Peyer's patch (tissue), 4 donors: ENCODE measurements around the gene NCK2.

ENCODE experiments used
- POLR2A ChIP-seq, 2 donors: fragments of 450-650 bp; IDR thresholded peaks; one replicate each; pipeline ENCODE4 v1.5.1; 2017; ENCODE audit warnings: antibody characterized with exemption in 2 of 2, mild to moderate bottlenecking in 2 of 2, moderate library complexity in 2 of 2
- TF ChIP-seq, protein P1 (sequence below), 6 experiments: fragments of 450-650 bp in 4 of 6; fragments of 200-600 bp in 2 of 6; sonication (generic) in 1 of 6; IDR thresholded peaks; one replicate each; pipeline ENCODE4 v1.5.1; 2017 to 2019; ENCODE audit warnings: antibody characterized with exemption in 6 of 6, mild to moderate bottlenecking in 3 of 6, moderate library complexity in 1 of 6

DNA sequence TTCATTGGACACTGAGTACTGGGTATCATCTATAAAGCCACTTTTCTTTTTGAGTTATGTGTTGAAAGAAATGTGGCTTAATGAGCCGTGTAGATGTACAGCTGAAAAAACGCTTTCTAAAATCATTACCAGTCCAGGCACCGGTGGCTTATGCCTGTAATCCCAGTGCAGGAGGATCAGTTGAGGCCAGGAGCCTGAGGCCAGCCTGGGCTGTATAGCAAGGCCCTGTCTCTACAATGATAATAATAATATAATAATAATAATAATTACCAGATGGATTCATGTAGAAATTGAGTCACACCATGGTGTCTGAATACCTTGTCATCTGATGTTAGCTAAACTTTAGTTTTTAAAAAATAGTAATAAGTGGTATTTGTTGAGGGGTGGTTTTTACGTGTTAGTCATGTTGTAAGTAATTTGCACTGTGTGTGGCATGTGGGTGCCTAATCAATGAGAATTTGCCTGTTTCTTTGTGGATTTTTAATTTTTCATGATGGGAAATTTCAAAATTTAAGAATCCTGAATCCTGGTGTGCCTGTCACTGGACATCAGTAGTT is 30.1 kb downstream of the NCK2 start:
- TF ChIP-seq, protein P1, sequence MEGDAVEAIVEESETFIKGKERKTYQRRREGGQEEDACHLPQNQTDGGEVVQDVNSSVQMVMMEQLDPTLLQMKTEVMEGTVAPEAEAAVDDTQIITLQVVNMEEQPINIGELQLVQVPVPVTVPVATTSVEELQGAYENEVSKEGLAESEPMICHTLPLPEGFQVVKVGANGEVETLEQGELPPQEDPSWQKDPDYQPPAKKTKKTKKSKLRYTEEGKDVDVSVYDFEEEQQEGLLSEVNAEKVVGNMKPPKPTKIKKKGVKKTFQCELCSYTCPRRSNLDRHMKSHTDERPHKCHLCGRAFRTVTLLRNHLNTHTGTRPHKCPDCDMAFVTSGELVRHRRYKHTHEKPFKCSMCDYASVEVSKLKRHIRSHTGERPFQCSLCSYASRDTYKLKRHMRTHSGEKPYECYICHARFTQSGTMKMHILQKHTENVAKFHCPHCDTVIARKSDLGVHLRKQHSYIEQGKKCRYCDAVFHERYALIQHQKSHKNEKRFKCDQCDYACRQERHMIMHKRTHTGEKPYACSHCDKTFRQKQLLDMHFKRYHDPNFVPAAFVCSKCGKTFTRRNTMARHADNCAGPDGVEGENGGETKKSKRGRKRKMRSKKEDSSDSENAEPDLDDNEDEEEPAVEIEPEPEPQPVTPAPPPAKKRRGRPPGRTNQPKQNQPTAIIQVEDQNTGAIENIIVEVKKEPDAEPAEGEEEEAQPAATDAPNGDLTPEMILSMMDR (IDR thresholded peaks at IDR 0.05) = no peak
- no peak for TF ChIP-seq POLR2A (IDR thresholded peaks at IDR 0.05)
